GM12878 (cell line): ENCODE measurements around the gene SNX21.

Experiments
- CHD4 ChIP-seq: fragments of 200-600 bp; sonication (generic); IDR thresholded peaks from 2 replicates; pipeline ENCODE4 v1.6.1; 2016; ENCODE audit warnings: mild to moderate bottlenecking
- EGR1 ChIP-seq, 2 experiments: IDR thresholded peaks; 1 replicate in 1 of 2; 2 replicates in 1 of 2; pipeline ENCODE4 v1.6.1; 2011 to 2012; ENCODE audit warnings: low read depth in 2 of 2, low read length in 2 of 2, borderline replicate concordance in 1 of 2, mild to moderate bottlenecking in 1 of 2, moderate library complexity in 1 of 2
- ESRRA ChIP-seq: IDR thresholded peaks from 2 replicates; pipeline ENCODE4 v1.6.1; 2012; ENCODE audit warnings: mild to moderate bottlenecking, low read length, improper control_type of control experiment
- EZH2 ChIP-seq: IDR thresholded peaks from 2 replicates; pipeline ENCODE4 v1.6.1; 2012; ENCODE audit warnings: low read depth, mild to moderate bottlenecking, control low read depth, inconsistent platforms, low read length, borderline replicate concordance; ENCODE audit not compliant: control insufficient read depth
- FOS ChIP-seq: IDR thresholded peaks from 3 replicates; pipeline ENCODE4 v1.6.1; 2011; ENCODE audit warnings: borderline replicate concordance; ENCODE audit not compliant: insufficient read length; ENCODE audit errors: extremely low read depth
- MXI1 ChIP-seq: fragments of 150-350 bp; IDR thresholded peaks from 2 replicates; pipeline ENCODE4 v1.6.1; 2011; ENCODE audit warnings: low read depth, mild to moderate bottlenecking, inconsistent platforms, low read length, improper control_type of control experiment
- POLR2A ChIP-seq: IDR thresholded peaks from 2 replicates; pipeline ENCODE4 v1.6.1; 2011; ENCODE audit warnings: low read depth, mild to moderate bottlenecking, low read length
- RCOR1 ChIP-seq: conservative IDR thresholded peaks from 2 replicates; pipeline ENCODE4 v1.6.1; 2012; ENCODE audit warnings: low read depth, low read length, improper control_type of control experiment
- RELA ChIP-seq: fragments of 450-650 bp; IDR thresholded peaks from 2 replicates; pipeline ENCODE4 v1.8.0; 2014; ENCODE audit warnings: borderline replicate concordance; ENCODE audit not compliant: partially characterized antibody
- SPI1 ChIP-seq: IDR thresholded peaks from 2 replicates; pipeline ENCODE4 v1.6.1; 2011; ENCODE audit warnings: low read depth, mild to moderate bottlenecking, low read length, moderate library complexity, borderline replicate concordance; ENCODE audit not compliant: insufficient read depth
- TF ChIP-seq, protein P1 (sequence below), 3 experiments: IDR thresholded peaks in 2 of 3; conservative IDR thresholded peaks in 1 of 3; 2 replicates each; pipeline ENCODE4 v1.5.1; 2011; ENCODE audit warnings: low read depth in 3 of 3, low read length in 3 of 3, mild to moderate bottlenecking in 3 of 3, control low read depth in 2 of 3, moderate library complexity in 2 of 3, inconsistent platforms in 1 of 3, mixed read lengths in 1 of 3; ENCODE audit not compliant: control insufficient read depth in 2 of 3, insufficient read depth in 1 of 3; ENCODE audit errors: extremely low read depth in 1 of 3
- TF ChIP-seq, protein P2 (sequence below): IDR thresholded peaks from 2 replicates; pipeline ENCODE4 v1.6.1; 2012; ENCODE audit warnings: low read depth, low read length, improper control_type of control experiment

DNA sequence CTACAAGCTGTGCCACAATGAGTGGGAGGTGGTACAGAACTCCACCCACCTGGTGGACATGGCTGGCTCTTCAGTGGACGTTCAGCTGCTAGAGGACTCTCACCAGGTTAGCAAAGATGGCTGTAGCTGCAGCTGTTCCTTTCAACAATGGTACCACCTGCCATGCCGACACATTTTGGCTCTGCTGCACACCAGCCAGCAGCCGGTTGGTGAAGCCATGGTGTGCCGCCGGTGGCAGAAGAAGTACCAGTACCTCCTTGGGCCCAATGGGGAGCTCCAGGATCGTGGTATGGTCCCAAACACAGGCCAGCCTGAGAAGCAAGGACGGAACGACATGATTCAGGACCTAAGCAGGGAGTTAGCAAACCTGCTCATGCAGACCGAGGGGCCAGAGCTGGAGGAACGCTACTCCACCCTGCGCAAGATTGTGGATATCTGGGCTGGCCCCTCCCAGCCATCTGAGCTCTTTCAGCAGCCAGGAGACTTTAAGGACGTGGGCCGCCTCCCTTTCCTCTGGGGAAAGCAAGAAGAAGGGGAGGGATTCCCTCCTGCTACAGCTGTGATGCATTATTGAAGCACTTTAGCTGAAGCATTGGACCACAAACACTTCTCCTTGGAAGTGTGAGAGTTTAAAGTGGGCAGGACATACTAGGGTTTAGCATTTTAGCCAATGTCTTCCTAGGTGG lies 44.6 kb downstream of the SNX21 start:
- TF ChIP-seq, protein P1, sequence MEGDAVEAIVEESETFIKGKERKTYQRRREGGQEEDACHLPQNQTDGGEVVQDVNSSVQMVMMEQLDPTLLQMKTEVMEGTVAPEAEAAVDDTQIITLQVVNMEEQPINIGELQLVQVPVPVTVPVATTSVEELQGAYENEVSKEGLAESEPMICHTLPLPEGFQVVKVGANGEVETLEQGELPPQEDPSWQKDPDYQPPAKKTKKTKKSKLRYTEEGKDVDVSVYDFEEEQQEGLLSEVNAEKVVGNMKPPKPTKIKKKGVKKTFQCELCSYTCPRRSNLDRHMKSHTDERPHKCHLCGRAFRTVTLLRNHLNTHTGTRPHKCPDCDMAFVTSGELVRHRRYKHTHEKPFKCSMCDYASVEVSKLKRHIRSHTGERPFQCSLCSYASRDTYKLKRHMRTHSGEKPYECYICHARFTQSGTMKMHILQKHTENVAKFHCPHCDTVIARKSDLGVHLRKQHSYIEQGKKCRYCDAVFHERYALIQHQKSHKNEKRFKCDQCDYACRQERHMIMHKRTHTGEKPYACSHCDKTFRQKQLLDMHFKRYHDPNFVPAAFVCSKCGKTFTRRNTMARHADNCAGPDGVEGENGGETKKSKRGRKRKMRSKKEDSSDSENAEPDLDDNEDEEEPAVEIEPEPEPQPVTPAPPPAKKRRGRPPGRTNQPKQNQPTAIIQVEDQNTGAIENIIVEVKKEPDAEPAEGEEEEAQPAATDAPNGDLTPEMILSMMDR (IDR thresholded peaks at IDR 0.05 in 2 of 3, conservative IDR thresholded peaks at IDR 0.05 in 1 of 3; ENCODE audit: control insufficient read depth in 2 of 3, extremely low read depth in 1 of 3, insufficient read depth in 1 of 3, low read depth in 3 of 3, low read length in 3 of 3) = no peak
- TF ChIP-seq RCOR1 (no peak), SPI1 (no peak), ESRRA (no peak), POLR2A (no peak), EZH2 (no peak), CHD4 (no peak), RELA (no peak), MXI1 (no peak), EGR1 (IDR thresholded peaks at IDR 0.05; ENCODE audit: borderline replicate concordance in 1 of 2, low read depth in 2 of 2, low read length in 2 of 2) (no peak), FOS (no peak)
- TF ChIP-seq, protein P2, sequence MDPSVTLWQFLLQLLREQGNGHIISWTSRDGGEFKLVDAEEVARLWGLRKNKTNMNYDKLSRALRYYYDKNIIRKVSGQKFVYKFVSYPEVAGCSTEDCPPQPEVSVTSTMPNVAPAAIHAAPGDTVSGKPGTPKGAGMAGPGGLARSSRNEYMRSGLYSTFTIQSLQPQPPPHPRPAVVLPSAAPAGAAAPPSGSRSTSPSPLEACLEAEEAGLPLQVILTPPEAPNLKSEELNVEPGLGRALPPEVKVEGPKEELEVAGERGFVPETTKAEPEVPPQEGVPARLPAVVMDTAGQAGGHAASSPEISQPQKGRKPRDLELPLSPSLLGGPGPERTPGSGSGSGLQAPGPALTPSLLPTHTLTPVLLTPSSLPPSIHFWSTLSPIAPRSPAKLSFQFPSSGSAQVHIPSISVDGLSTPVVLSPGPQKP = no peak
